GM12878 (cell line): ENCODE data around the gene CD1B.

ENCODE experiments used
- ATF7 ChIP-seq: fragments of 450-650 bp; IDR thresholded peaks from 2 replicates; pipeline ENCODE4 v1.6.1; 2016; ENCODE audit warnings: low read depth, mild to moderate bottlenecking
- CEBPB ChIP-seq, 2 experiments: fragments of 150-350 bp in 1 of 2; IDR thresholded peaks; 2 replicates each; pipeline ENCODE4 v1.6.1; 2012 to 2014; ENCODE audit warnings: low read depth in 2 of 2, low read length in 2 of 2, borderline replicate concordance in 1 of 2, inconsistent platforms in 1 of 2
- CHD2 ChIP-seq: IDR thresholded peaks from 2 replicates; pipeline ENCODE4 v1.6.1; 2011; ENCODE audit warnings: low read depth, low read length, improper control_type of control experiment, borderline replicate concordance
- EP300 ChIP-seq, 2 experiments: fragments of 150-350 bp in 1 of 2; IDR thresholded peaks; 2 replicates each; pipeline ENCODE4 v1.6.1; 2011 to 2012; ENCODE audit warnings: low read depth in 2 of 2, low read length in 2 of 2, borderline replicate concordance in 1 of 2, improper control_type of control experiment in 1 of 2, inconsistent platforms in 1 of 2; ENCODE audit not compliant: control insufficient read depth in 1 of 2
- ESRRA ChIP-seq: IDR thresholded peaks from 2 replicates; pipeline ENCODE4 v1.6.1; 2012; ENCODE audit warnings: mild to moderate bottlenecking, low read length, improper control_type of control experiment
- POLR2A ChIP-seq: IDR thresholded peaks from 2 replicates; pipeline ENCODE4 v1.6.1; 2011; ENCODE audit warnings: low read depth, mild to moderate bottlenecking, low read length
- POLR2AphosphoS5 ChIP-seq: IDR thresholded peaks from 2 replicates; pipeline ENCODE4 v1.6.1; 2011; ENCODE audit warnings: mild to moderate bottlenecking, low read length, inconsistent platforms
- SMARCA5 ChIP-seq: fragments of 450-650 bp; IDR thresholded peaks from 2 replicates; pipeline ENCODE4 v1.6.1; 2017; ENCODE audit warnings: mild to moderate bottlenecking
- TF ChIP-seq, protein P1 (sequence below), 3 experiments: IDR thresholded peaks in 2 of 3; conservative IDR thresholded peaks in 1 of 3; 2 replicates each; pipeline ENCODE4 v1.5.1; 2011; ENCODE audit warnings: low read depth in 3 of 3, low read length in 3 of 3, mild to moderate bottlenecking in 3 of 3, control low read depth in 2 of 3, moderate library complexity in 2 of 3, inconsistent platforms in 1 of 3, mixed read lengths in 1 of 3; ENCODE audit not compliant: control insufficient read depth in 2 of 3, insufficient read depth in 1 of 3; ENCODE audit errors: extremely low read depth in 1 of 3
- TF ChIP-seq, protein P2 (sequence below): IDR thresholded peaks from 2 replicates; pipeline ENCODE4 v1.6.1; 2012; ENCODE audit warnings: mild to moderate bottlenecking, low read depth, low read length
- TF ChIP-seq, protein P3 (sequence below): fragments of 450-650 bp; IDR thresholded peaks from 2 replicates; pipeline ENCODE4 v1.6.1; 2016; ENCODE audit warnings: mild to moderate bottlenecking

DNA sequence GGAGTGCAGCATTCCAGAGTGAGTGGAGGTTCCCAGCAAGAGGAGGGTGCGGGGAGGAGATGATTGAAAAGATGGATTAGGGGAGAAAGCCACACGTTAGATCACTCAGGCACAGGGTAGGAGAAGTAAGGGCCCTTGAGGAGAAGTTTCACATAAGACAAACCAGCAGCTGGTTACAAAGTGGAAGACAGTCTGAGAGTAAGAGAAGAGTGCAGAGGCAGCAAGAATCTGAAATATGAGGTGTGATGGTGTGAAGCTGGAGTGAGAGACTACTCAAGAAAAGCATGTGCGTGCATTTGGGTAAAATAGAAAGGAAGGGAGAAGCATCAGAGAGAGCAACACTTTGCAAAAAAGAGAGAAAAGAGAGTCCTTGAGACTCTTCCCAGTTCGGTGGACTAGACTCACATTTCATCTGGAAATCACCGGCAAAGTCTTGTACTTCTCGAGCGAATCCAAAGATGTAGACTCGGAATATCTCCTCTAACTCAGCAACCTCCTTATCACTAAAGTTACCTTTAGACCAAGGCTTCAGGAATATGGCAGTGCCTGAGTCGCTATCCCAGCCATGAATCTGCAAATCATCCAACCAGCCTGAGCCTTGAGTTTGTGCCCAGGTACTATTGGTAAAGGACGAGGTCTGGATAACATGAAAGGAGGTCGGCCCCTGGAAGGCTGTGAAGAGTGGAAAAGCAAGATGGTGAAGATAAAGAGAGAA, 783 bp downstream of the CD1B start:
- TF ChIP-seq ESRRA: no peak
- TF ChIP-seq, protein P1, sequence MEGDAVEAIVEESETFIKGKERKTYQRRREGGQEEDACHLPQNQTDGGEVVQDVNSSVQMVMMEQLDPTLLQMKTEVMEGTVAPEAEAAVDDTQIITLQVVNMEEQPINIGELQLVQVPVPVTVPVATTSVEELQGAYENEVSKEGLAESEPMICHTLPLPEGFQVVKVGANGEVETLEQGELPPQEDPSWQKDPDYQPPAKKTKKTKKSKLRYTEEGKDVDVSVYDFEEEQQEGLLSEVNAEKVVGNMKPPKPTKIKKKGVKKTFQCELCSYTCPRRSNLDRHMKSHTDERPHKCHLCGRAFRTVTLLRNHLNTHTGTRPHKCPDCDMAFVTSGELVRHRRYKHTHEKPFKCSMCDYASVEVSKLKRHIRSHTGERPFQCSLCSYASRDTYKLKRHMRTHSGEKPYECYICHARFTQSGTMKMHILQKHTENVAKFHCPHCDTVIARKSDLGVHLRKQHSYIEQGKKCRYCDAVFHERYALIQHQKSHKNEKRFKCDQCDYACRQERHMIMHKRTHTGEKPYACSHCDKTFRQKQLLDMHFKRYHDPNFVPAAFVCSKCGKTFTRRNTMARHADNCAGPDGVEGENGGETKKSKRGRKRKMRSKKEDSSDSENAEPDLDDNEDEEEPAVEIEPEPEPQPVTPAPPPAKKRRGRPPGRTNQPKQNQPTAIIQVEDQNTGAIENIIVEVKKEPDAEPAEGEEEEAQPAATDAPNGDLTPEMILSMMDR (IDR thresholded peaks at IDR 0.05 in 2 of 3, conservative IDR thresholded peaks at IDR 0.05 in 1 of 3; ENCODE audit: control insufficient read depth in 2 of 3, extremely low read depth in 1 of 3, insufficient read depth in 1 of 3, low read depth in 3 of 3, low read length in 3 of 3): no peak
- TF ChIP-seq, protein P2, sequence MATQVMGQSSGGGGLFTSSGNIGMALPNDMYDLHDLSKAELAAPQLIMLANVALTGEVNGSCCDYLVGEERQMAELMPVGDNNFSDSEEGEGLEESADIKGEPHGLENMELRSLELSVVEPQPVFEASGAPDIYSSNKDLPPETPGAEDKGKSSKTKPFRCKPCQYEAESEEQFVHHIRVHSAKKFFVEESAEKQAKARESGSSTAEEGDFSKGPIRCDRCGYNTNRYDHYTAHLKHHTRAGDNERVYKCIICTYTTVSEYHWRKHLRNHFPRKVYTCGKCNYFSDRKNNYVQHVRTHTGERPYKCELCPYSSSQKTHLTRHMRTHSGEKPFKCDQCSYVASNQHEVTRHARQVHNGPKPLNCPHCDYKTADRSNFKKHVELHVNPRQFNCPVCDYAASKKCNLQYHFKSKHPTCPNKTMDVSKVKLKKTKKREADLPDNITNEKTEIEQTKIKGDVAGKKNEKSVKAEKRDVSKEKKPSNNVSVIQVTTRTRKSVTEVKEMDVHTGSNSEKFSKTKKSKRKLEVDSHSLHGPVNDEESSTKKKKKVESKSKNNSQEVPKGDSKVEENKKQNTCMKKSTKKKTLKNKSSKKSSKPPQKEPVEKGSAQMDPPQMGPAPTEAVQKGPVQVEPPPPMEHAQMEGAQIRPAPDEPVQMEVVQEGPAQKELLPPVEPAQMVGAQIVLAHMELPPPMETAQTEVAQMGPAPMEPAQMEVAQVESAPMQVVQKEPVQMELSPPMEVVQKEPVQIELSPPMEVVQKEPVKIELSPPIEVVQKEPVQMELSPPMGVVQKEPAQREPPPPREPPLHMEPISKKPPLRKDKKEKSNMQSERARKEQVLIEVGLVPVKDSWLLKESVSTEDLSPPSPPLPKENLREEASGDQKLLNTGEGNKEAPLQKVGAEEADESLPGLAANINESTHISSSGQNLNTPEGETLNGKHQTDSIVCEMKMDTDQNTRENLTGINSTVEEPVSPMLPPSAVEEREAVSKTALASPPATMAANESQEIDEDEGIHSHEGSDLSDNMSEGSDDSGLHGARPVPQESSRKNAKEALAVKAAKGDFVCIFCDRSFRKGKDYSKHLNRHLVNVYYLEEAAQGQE: no peak
- no peak for TF ChIP-seq CHD2
- no peak for TF ChIP-seq POLR2A
- no peak for TF ChIP-seq CEBPB (IDR thresholded peaks at IDR 0.05; ENCODE audit: borderline replicate concordance in 1 of 2, low read depth in 2 of 2, low read length in 2 of 2)
- TF ChIP-seq, protein P3, sequence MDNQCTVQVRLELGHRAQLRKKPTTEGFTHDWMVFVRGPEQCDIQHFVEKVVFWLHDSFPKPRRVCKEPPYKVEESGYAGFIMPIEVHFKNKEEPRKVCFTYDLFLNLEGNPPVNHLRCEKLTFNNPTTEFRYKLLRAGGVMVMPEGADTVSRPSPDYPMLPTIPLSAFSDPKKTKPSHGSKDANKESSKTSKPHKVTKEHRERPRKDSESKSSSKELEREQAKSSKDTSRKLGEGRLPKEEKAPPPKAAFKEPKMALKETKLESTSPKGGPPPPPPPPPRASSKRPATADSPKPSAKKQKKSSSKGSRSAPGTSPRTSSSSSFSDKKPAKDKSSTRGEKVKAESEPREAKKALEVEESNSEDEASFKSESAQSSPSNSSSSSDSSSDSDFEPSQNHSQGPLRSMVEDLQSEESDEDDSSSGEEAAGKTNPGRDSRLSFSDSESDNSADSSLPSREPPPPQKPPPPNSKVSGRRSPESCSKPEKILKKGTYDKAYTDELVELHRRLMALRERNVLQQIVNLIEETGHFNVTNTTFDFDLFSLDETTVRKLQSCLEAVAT: no peak
- TF ChIP-seq ATF7: no peak
- TF ChIP-seq EP300 (IDR thresholded peaks at IDR 0.05; ENCODE audit: borderline replicate concordance in 1 of 2, control insufficient read depth in 1 of 2, low read depth in 2 of 2, low read length in 2 of 2): no peak
- TF ChIP-seq POLR2AphosphoS5: no peak
- TF ChIP-seq SMARCA5: no peak
